B cell (primary cell): ENCODE data around the gene ADAMTS13. TPM values are rescaled to one million over a fixed set of nuclear protein-coding genes. Genes with fewer than 3 reads are reported as not detected.

ENCODE experiments used
- ATAC-seq: fragments of 200-7000 bp; cut with Tn5 transposase; one replicate; pipeline ENCODE4 v1.10.0; 2021; ENCODE audit warnings: low read depth, mild to moderate bottlenecking, moderate number of reproducible peaks, moderate library complexity
- CTCF ChIA-PET: fragments of 350-600 bp; sonication (Branson Sonifier 250); formaldehyde crosslinking; loops from one replicate; lab custom pipeline; 2021; ENCODE audit warnings: antibody characterized with exemption, inconsistent platforms; lab: Charles Lee
- POLR2A ChIA-PET: fragments of 350-600 bp; sonication (Branson Sonifier 250); formaldehyde crosslinking; loops from one replicate; lab custom pipeline; 2021; ENCODE audit warnings: antibody characterized with exemption; lab: Charles Lee
- DNase-seq: peaks from one replicate; pipeline ENCODE4 v3.0.0; 2013
- H2AFZ ChIP-seq: 2 replicates; pipeline ENCODE4 v1.6.1; 2012; ENCODE audit warnings: mild to moderate bottlenecking, low read depth, low read length; ENCODE audit not compliant: insufficient read depth, poor library complexity, severe bottlenecking
- H3K27ac ChIP-seq, 2 donors: 1 replicate in 1 of 2; 2 replicates in 1 of 2; pipeline ENCODE4 v1.5.1; 2012 to 2013; ENCODE audit warnings: low read length in 2 of 2, mild to moderate bottlenecking in 2 of 2, moderate library complexity in 1 of 2
- H3K27me3 ChIP-seq, 4 experiments: fragments of 200-600 bp in 1 of 4; sonication (generic) in 1 of 4; replicated peaks in 1 of 4; 1 replicate in 2 of 4; 2 replicates in 2 of 4; pipeline versions ENCODE4 v1.6.1 to v1.7.0; 2013 to 2016; ENCODE audit warnings: low read length in 3 of 4, mild to moderate bottlenecking in 2 of 4, mixed read lengths in 1 of 4, moderate library complexity in 1 of 4; ENCODE audit not compliant: insufficient read depth in 4 of 4, control insufficient read depth in 3 of 4; ENCODE audit errors: control extremely low read depth in 1 of 4
- H3K36me3 ChIP-seq, 2 experiments: replicated peaks in 1 of 2; 1 replicate in 1 of 2; 2 replicates in 1 of 2; pipeline versions ENCODE4 v1.6.1 to v1.7.1; 2013; ENCODE audit warnings: low read length in 1 of 2; ENCODE audit not compliant: insufficient read depth in 2 of 2, control insufficient read depth in 1 of 2; ENCODE audit errors: control extremely low read depth in 1 of 2, extremely low read depth in 1 of 2
- H3K4me1 ChIP-seq, 2 donors: fragments of 200-600 bp in 1 of 2; sonication (generic) in 1 of 2; 1 replicate in 1 of 2; 2 replicates in 1 of 2; pipeline versions ENCODE4 v1.5.1 to v1.6.1; 2013 to 2017; ENCODE audit warnings: low read length in 2 of 2; ENCODE audit not compliant: control insufficient read depth in 2 of 2, insufficient read depth in 2 of 2
- H3K4me2 ChIP-seq: replicated peaks from 2 replicates; pipeline ENCODE3; 2012; ENCODE audit warnings: mild to moderate bottlenecking, low read depth, low read length; ENCODE audit not compliant: poor library complexity, severe bottlenecking
- H3K4me3 ChIP-seq, 5 experiments: fragments of 200-600 bp in 1 of 5; sonication (generic) in 1 of 5; 1 replicate in 3 of 5; 2 replicates in 2 of 5; pipeline versions ENCODE4 v1.5.1 to v1.7.0; 2011 to 2016; ENCODE audit warnings: low read length in 4 of 5, mild to moderate bottlenecking in 4 of 5, low read depth in 2 of 5, control low read depth in 1 of 5, moderate library complexity in 1 of 5; ENCODE audit not compliant: insufficient read depth in 1 of 5; ENCODE audit errors: control extremely low read depth in 1 of 5, extremely low read depth in 1 of 5
- H3K79me2 ChIP-seq: fragments of 200-600 bp; sonication (generic); one replicate; pipeline ENCODE4 v1.6.0; 2016; ENCODE audit warnings: low read length; ENCODE audit not compliant: control insufficient read depth, insufficient read depth
- H3K9ac ChIP-seq: fragments of 200-600 bp; sonication (generic); 2 replicates; pipeline ENCODE4 v1.6.1; 2017; ENCODE audit warnings: mild to moderate bottlenecking, low read length, moderate library complexity
- H3K9me3 ChIP-seq, 3 donors: one replicate each; pipeline versions ENCODE4 v1.6.1 to v1.7.1; 2013; ENCODE audit warnings: low read length in 2 of 3; ENCODE audit not compliant: control insufficient read depth in 2 of 3, insufficient read depth in 1 of 3; ENCODE audit errors: control extremely low read depth in 1 of 3
- H4K20me1 ChIP-seq: 2 replicates; pipeline ENCODE4 v1.6.0; 2012; ENCODE audit warnings: mild to moderate bottlenecking, low read length; ENCODE audit not compliant: insufficient read depth, control insufficient read depth, poor library complexity, severe bottlenecking
- H3K27ac Mint-ChIP-seq: one replicate; pipeline ENCODE4 v1.8.0; 2021; ENCODE audit warnings: mixed read lengths
- H3K27me3 Mint-ChIP-seq: one replicate; pipeline ENCODE4 v1.8.0; 2021; ENCODE audit warnings: mixed read lengths
- H3K4me1 Mint-ChIP-seq: one replicate; pipeline ENCODE4 v1.8.0; 2021; ENCODE audit warnings: mixed read lengths
- H3K4me3 Mint-ChIP-seq: one replicate; pipeline ENCODE4 v1.8.0; 2021; ENCODE audit warnings: mixed read lengths
- H3K9me3 Mint-ChIP-seq: one replicate; pipeline ENCODE4 v1.8.0; 2022; ENCODE audit warnings: mixed read lengths; ENCODE audit not compliant: insufficient read depth
- EZH2 ChIP-seq: IDR thresholded peaks from 2 replicates; pipeline ENCODE4 v1.6.1; 2012; ENCODE audit warnings: borderline replicate concordance, low read depth, mild to moderate bottlenecking, moderate library complexity, low read length; ENCODE audit not compliant: insufficient read depth, poor library complexity, severe bottlenecking
- WGBS: methylation state at CpG from one replicate; pipeline ENCODE4 v1.1.5; 2013; ENCODE audit warnings: missing lambda C conversion rate; ENCODE audit not compliant: insufficient coverage; 5-methylcytosine and 5-hydroxymethylcytosine counted together
- intact Hi-C: fragments of 100-400 bp; cut with micrococcal nuclease; formaldehyde crosslinking; loops from one replicate; pipeline ENCODE4 v1.10.0; 2022
- polyA plus RNA-seq: library from polyadenylated mRNA; depleted of rRNA; stranded (reverse); fragments of >200 nt; gene quantifications from 2 replicates; pipeline ENCODE4 v1.2.3, GENCODE V29; 2012
- total RNA-seq, 2 donors: library from RNA; stranded (reverse); fragments of 120-200 nt in 1 of 2; gene quantifications; 1 replicate in 1 of 2; 2 replicates in 1 of 2; pipeline versions ENCODE4 v1.2.3 to v1.2.4, GENCODE V29; 2013 to 2022
- TF ChIP-seq, protein P1 (sequence below): fragments of 200-600 bp; IDR thresholded peaks from one replicate; pipeline ENCODE4 v1.8.0; 2022; ENCODE audit warnings: antibody characterized with exemption, mild to moderate bottlenecking

Gene ADAMTS13
- total and polyA plus RNA-seq, 2 donors (not counting 1 experiment from before 2014, with no cell fraction given), result 2.5 to 5.7 TPM

DNA sequence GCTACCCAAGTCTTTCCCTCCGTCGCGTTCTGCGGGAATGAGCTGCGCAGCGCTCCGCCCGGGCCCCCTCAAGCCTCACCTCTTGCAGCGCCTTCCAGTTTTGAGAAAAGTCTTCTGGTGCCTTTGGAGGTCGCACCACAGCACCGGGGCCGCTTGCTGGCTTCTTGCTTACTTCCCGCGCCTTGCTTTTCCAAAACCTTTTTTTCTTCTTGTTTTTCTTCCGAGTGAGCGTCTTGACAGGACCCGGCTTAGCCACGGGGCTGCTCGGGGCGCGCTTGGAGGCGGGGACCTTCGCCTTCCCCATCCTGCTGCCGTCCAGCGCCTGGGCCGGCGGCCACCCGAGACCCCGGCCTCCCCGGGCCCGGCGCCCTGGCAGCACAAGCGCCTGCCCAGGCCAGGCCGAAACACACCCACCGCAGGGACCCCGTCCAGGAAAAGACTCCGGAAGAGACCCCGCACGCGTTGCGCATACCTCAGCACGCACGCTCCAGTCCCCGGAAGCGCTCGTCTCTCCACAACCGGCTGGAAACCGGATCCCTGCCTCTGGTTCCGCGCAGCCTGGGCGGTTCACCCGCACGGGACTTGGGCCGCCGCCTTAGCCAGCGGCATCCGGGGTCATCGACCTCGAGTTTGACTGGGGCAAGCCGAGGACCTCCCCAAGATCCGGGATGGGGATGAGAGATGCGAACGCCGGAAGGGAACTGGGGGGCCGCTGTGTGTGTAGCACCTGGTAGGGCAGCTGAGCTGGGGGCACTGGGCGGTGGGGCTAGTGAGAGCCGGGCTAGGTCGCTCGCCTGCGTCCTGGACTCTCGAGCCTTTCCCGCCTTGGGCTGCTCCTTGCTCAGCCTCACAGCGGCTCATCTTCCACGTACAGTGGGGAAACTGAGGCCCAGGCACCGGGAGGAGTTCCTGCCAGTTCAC lies 4.4 kb upstream of the ADAMTS13 start, which contains the start of gene REXO4:
Gene REXO4 (minus strand): TSS at position 470 of the 921 bp plus-strand sequence. CDS start 166 bp downstream, at position 304.
- H3K4me3 Mint-ChIP-seq, result peak within 1 kb of the TSS; percentile 89
- peak; percentile 78 for ATAC-seq
- TF ChIP-seq, protein P1, sequence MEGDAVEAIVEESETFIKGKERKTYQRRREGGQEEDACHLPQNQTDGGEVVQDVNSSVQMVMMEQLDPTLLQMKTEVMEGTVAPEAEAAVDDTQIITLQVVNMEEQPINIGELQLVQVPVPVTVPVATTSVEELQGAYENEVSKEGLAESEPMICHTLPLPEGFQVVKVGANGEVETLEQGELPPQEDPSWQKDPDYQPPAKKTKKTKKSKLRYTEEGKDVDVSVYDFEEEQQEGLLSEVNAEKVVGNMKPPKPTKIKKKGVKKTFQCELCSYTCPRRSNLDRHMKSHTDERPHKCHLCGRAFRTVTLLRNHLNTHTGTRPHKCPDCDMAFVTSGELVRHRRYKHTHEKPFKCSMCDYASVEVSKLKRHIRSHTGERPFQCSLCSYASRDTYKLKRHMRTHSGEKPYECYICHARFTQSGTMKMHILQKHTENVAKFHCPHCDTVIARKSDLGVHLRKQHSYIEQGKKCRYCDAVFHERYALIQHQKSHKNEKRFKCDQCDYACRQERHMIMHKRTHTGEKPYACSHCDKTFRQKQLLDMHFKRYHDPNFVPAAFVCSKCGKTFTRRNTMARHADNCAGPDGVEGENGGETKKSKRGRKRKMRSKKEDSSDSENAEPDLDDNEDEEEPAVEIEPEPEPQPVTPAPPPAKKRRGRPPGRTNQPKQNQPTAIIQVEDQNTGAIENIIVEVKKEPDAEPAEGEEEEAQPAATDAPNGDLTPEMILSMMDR, result no peak
- TF ChIP-seq EZH2, result no peak
- CTCF ChIA-PET, result interaction anchor here (0.7 to 2.1 kb wide), 6 partner anchors 11 to 69 kb away, joined by 3 to 7 read pairs (median 3); partner anchors contain the start of gene CACFD1
- H3K9ac ChIP-seq, result peak within 1 kb of the TSS; percentile 92
- H3K4me3 ChIP-seq, result peak within 1 kb of the TSS; percentile 74 to 87 (median 81)
- peak; percentile 92 for DNase-seq
- H3K27ac ChIP-seq, result peak within 1 kb of the TSS; percentile 79 to 92
- H3K9me3 ChIP-seq, result peaks cover 0 to 7% (median 0%) of the 10 kb centered on the region in 3 donors
- H3K4me1 Mint-ChIP-seq, result peaks cover 68% of the 10 kb centered on the region
- peaks cover 39% of the 10 kb centered on the region for H3K79me2 ChIP-seq
- peaks cover 6 to 26% of the 10 kb centered on the region in 2 experiments for H3K36me3 ChIP-seq
- H4K20me1 ChIP-seq, result peaks cover 42% of the 10 kb centered on the region
- H3K27me3 Mint-ChIP-seq, result no peaks in the 10 kb centered on the region
- peaks cover 4% of the 10 kb centered on the region for H3K9me3 Mint-ChIP-seq
- intact Hi-C loops, result loop anchor here (1.0 to 5.0 kb wide), 3 partner anchors 42 to 386 kb away; partner anchors contain the start of genes GTF3C5 and SURF6
- peak within 1 kb of the TSS; percentile 96 for H2AFZ ChIP-seq
- no peaks in the 10 kb centered on the region for H3K27me3 ChIP-seq
- peak within 1 kb of the TSS; percentile 99 for H3K4me2 ChIP-seq
- peak within 1 kb of the TSS; percentile 93 for H3K27ac Mint-ChIP-seq
- under 1% methylated on average over 75 of the region's 75 CpGs for WGBS
- POLR2A ChIA-PET, result interaction anchor here (0.6 to 1.7 kb wide), 5 partner anchors 10 to 70 kb away, joined by 3 to 6 read pairs (median 4); partner anchors contain the start of genes CACFD1, MED22 and RPL7A
- peaks cover 30 to 63% of the 10 kb centered on the region in 2 donors for H3K4me1 ChIP-seq
